Natural killer cell (primary cell): Measurements from ENCODE around the gene PPM1L. TPM values are rescaled to one million over a fixed set of nuclear protein-coding genes. Genes with fewer than 3 reads are reported as not detected.
A peak's percentile ranks its signal among the peaks of the same experiment; 100 is the strongest.
"Not testable (repeated sequence)": the region's sequence is repeated elsewhere in the genome, so short reads cannot be mapped to it uniquely, and the experiment has no call there.

Source experiments
- ATAC-seq, 3 donors: fragments of 150-1000 bp in 2 of 3; fragments of 200-7000 bp in 1 of 3; cut with Tn5 transposase; 1 replicate in 1 of 3; 2 replicates in 2 of 3; pipeline ENCODE4 v1.10.0; 2021; ENCODE audit warnings: mild to moderate bottlenecking in 2 of 3, moderate library complexity in 2 of 3
- DNase-seq, 2 donors: peaks; one replicate each; pipeline versions ENCODE4 v3.0.0 to v3.0.0-alpha.2; 2013 to 2021; ENCODE audit warnings: mixed read lengths in 1 of 2
- H3K27ac ChIP-seq: one replicate; pipeline ENCODE4 v1.5.1; 2013; ENCODE audit warnings: mild to moderate bottlenecking, low read length
- H3K27me3 ChIP-seq: one replicate; pipeline ENCODE4 v1.6.1; 2013; ENCODE audit warnings: low read length; ENCODE audit not compliant: control insufficient read depth, insufficient read depth
- H3K36me3 ChIP-seq: one replicate; pipeline ENCODE4 v1.6.1; 2013; ENCODE audit warnings: low read length; ENCODE audit not compliant: control insufficient read depth, insufficient read depth
- H3K4me1 ChIP-seq: one replicate; pipeline ENCODE4 v1.6.1; 2013; ENCODE audit warnings: low read length; ENCODE audit not compliant: control insufficient read depth, insufficient read depth
- H3K4me3 ChIP-seq: one replicate; pipeline ENCODE4 v1.5.1; 2013; ENCODE audit warnings: low read length
- H3K9me3 ChIP-seq: one replicate; pipeline ENCODE4 v1.6.1; 2013; ENCODE audit warnings: low read length; ENCODE audit not compliant: control insufficient read depth, insufficient read depth
- H3K27ac Mint-ChIP-seq, 2 donors: one replicate each; pipeline ENCODE4 v1.8.0; 2022; ENCODE audit warnings: mild to moderate bottlenecking in 2 of 2, mixed read lengths in 2 of 2, moderate library complexity in 1 of 2
- H3K27me3 Mint-ChIP-seq, 2 donors: one replicate each; pipeline ENCODE4 v1.8.0; 2022; ENCODE audit warnings: low read depth in 2 of 2, mixed read lengths in 2 of 2
- H3K36me3 Mint-ChIP-seq: one replicate; pipeline ENCODE4 v1.8.0; 2022; ENCODE audit warnings: mixed read lengths
- H3K4me1 Mint-ChIP-seq, 2 donors: one replicate each; pipeline ENCODE4 v1.8.0; 2022; ENCODE audit warnings: mixed read lengths in 2 of 2
- H3K4me3 Mint-ChIP-seq: one replicate; pipeline ENCODE4 v1.8.0; 2022; ENCODE audit warnings: mild to moderate bottlenecking, moderate library complexity, mixed read lengths
- H3K9me3 Mint-ChIP-seq, 2 donors: one replicate each; pipeline ENCODE4 v1.8.0; 2022; ENCODE audit warnings: mixed read lengths in 2 of 2
- WGBS: methylation state at CpG from one replicate; pipeline ENCODE4 v1.1.7; 2013; ENCODE audit warnings: missing lambda C conversion rate; ENCODE audit not compliant: insufficient coverage; 5-methylcytosine and 5-hydroxymethylcytosine counted together
- intact Hi-C: fragments of 100-400 bp; cut with micrococcal nuclease; formaldehyde crosslinking; loops from one replicate; pipeline ENCODE4 v1.14.2; 2022
- total RNA-seq, 4 donors: library from RNA; stranded (reverse); fragments of 120-200 nt in 1 of 4; gene quantifications; one replicate each; pipeline versions ENCODE4 v1.2.3 to v1.2.4, GENCODE V29; 2013 to 2022
- TF ChIP-seq, protein P1 (sequence below): fragments of 200-600 bp; IDR thresholded peaks from one replicate; pipeline ENCODE4 v1.8.0; 2022; ENCODE audit warnings: antibody characterized with exemption

The PPM1L gene
- total RNA-seq: 10 to 100 TPM; 52.6 to 73.2 (median 52.9) TPM
- 22.9 TPM for total RNA-seq (2013)

DNA sequence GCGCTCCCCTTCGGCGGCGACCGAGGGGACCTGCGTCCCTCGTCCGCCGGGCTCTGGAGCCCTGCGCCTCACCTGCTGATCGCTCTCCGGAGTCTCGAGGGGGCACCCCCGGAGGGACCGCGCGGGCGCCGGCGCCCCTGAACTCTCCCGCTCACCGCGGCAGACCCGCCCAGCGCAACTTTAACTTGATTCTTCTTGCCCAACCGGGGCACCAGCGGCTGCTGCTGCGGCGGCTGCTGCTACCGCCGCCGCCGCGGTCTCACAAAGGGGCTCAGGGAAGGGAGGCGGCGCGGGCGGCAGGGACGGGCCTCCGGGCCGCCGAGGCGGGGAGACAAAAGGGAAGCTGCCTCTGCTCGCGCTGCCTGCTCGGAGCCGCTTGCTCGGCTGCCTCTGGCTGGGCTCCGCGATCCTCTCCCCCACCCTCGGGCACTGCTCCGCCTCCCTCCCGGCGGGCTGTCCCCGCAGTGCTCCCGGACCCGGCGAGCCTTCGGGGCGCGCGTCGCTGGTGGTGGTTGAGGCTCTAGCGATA lies at the start of gene PPM1L:
PPM1L (plus strand) TSS at position 456 of the 529 bp plus-strand sequence.
- DNase-seq: peak in 1 of 2 donors; percentile 79
- no peaks in the 10 kb centered on the region for H3K9me3 ChIP-seq
- H3K27ac Mint-ChIP-seq: peak within 1 kb of the TSS; percentile 91 to 92
- intact Hi-C loops: loop anchor here (2.0 to 5.0 kb wide), 4 partner anchors 46 to 355 kb away; no protein-coding TSS in a partner anchor
- TF ChIP-seq, protein P1, sequence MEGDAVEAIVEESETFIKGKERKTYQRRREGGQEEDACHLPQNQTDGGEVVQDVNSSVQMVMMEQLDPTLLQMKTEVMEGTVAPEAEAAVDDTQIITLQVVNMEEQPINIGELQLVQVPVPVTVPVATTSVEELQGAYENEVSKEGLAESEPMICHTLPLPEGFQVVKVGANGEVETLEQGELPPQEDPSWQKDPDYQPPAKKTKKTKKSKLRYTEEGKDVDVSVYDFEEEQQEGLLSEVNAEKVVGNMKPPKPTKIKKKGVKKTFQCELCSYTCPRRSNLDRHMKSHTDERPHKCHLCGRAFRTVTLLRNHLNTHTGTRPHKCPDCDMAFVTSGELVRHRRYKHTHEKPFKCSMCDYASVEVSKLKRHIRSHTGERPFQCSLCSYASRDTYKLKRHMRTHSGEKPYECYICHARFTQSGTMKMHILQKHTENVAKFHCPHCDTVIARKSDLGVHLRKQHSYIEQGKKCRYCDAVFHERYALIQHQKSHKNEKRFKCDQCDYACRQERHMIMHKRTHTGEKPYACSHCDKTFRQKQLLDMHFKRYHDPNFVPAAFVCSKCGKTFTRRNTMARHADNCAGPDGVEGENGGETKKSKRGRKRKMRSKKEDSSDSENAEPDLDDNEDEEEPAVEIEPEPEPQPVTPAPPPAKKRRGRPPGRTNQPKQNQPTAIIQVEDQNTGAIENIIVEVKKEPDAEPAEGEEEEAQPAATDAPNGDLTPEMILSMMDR: no peak
- peak within 1 kb of the TSS; percentile 93 for H3K4me3 ChIP-seq
- no peaks in the 10 kb centered on the region for H3K36me3 Mint-ChIP-seq
- peak within 1 kb of the TSS; percentile 78 for H3K27ac ChIP-seq
- peaks cover 59% of the 10 kb centered on the region in 2 donors for H3K4me1 Mint-ChIP-seq
- H3K4me3 Mint-ChIP-seq: peak within 1 kb of the TSS; percentile 97
- ATAC-seq: peak; percentile 33 to 55 (median 46)
- H3K9me3 Mint-ChIP-seq: no peaks in the 10 kb centered on the region
- no peaks in the 10 kb centered on the region for H3K27me3 Mint-ChIP-seq
- WGBS: 0% methylated on average over 64 of the region's 64 CpGs
- peaks cover 28% of the 10 kb centered on the region for H3K4me1 ChIP-seq
- H3K36me3 ChIP-seq: no peaks in the 10 kb centered on the region
- no peaks in the 10 kb centered on the region for H3K27me3 ChIP-seq

DNA sequence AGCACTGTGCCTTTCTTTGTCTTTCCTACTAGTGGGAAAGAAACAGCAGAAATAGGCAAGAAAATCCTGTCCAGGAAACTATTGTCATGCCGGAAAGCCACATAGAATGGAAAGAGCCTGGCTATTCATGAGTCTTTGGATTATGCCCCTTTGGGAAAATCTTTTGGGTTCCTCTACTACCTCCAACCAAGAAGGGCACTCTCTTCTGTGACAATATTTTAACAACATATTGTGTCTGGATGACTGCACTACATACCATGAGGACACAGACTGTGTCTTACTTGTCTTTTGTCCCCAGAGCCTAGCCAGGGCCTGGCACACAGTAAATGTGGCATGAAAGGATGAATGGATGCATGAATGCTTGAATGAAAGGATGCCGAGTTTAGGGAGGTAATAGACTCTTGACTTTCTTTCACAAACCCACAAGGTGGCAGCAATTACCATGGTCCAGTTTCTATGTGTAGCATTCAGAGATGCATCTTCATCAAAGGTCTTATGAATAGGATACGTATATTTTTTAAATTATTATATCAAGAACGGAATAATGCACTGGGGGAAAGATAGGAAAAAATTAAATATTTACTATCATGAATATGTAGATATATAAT lies 48.7 kb upstream of the PPM1L start:
- no peaks in the 10 kb centered on the region for H3K4me1 ChIP-seq
- Mint-ChIP-seq H3K27ac (no peak overlapping the region), H3K4me3 (no peak overlapping the region), H3K4me1 (no peaks in the 10 kb centered on the region), H3K36me3 (no peaks in the 10 kb centered on the region), H3K9me3 (no peaks in the 10 kb centered on the region), H3K27me3 (peaks cover 26 to 70% of the 10 kb centered on the region in 2 donors)
- peaks cover 2% of the 10 kb centered on the region for H3K27me3 ChIP-seq
- peak in 1 of 2 donors; percentile 78 for DNase-seq
- intact Hi-C loops: loop anchor here (1.0 kb wide), 2 partner anchors 235 to 717 kb away; no protein-coding TSS in a partner anchor
- no peaks in the 10 kb centered on the region for H3K9me3 ChIP-seq
- TF ChIP-seq, protein P1: peak; percentile 75
- H3K4me3 ChIP-seq: no peak overlapping the region
- no peak overlapping the region for H3K27ac ChIP-seq
- H3K36me3 ChIP-seq: no peaks in the 10 kb centered on the region
- ATAC-seq: peak; percentile 52 to 87 (median 86)
- WGBS: 33% methylated on average over 2 of the region's 4 CpGs

DNA sequence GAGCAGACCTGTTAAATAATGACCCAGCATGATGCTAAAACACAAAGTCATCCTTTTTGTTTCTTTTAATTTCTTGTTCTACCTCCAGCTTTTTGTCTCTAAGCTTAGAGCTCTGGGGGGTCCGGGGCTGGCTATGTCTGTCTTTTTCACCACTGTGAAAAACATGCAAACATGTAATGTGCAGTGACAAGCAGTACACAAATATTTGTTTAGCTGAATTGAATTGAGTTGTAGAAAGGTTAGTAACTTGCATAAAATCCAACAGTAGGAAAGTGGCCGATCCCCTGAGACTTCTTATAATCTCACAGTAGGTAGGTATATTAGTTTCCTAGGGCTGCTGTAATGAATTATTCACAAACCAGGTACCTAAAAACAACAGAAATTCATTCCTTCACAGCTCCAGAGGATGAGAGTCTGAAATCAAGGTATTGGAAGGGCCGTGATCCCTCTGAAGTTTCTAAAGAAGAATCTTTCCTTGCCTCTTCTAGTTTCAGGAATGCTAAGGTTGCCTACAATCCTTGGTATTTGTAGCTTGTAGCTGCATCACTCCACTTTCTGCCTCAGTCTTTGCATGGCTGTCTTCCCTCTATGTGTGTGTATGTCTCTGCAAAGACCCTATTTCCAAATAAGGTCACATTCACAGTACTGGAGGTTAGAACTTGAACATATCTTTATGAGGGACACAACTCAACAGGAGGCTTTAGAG lies 46.4 kb upstream of the PPM1L start:
- no peaks in the 10 kb centered on the region for H3K36me3 Mint-ChIP-seq

DNA sequence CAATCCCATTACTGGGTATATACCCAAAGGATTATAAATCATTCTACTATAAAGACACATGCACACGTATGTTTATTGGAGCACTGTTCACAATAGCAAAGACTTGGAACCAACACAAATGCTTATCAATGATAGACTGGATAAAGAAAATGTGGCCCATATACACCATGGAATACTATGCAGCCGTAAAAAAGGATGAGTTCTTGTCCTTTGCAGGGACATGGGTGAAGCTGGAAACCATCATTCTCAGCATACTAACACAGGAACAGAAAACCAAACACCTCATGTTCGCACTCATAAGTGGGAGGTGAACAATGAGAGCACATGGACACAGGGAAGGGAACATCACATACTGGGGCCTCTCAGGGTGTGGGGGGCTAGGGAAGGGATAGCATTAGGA lies 42.9 kb upstream of the PPM1L start:
- H3K4me1 ChIP-seq, H3K4me3 Mint-ChIP-seq, H3K27me3 ChIP-seq, H3K9me3 ChIP-seq, H3K36me3 Mint-ChIP-seq, H3K9me3 Mint-ChIP-seq, H3K4me1 Mint-ChIP-seq, H3K4me3 ChIP-seq, H3K27ac Mint-ChIP-seq, H3K27ac ChIP-seq, intact Hi-C loops, ATAC-seq, H3K36me3 ChIP-seq, DNase-seq: not testable (repeated sequence)
- 100% methylated on average over 3 of the region's 3 CpGs for whole genome bisulfite sequencing
- peaks cover 26 to 43% of the 10 kb centered on the region in 2 donors for H3K27me3 Mint-ChIP-seq

More for the DNA sequence above, 46.4 kb upstream of the PPM1L start:
- H3K4me1 Mint-ChIP-seq: no peaks in the 10 kb centered on the region
- intact Hi-C loops: no loop called here
- ATAC-seq: no peak
- H3K27ac ChIP-seq: no peak overlapping the region
- H3K4me1 ChIP-seq: no peaks in the 10 kb centered on the region
- no peak overlapping the region for H3K4me3 Mint-ChIP-seq
- 81% methylated on average over 2 of the region's 3 CpGs for WGBS
- no peaks in the 10 kb centered on the region for H3K9me3 Mint-ChIP-seq
- no peaks in the 10 kb centered on the region for H3K36me3 ChIP-seq
- H3K27me3 ChIP-seq: peaks cover 2% of the 10 kb centered on the region
- TF ChIP-seq, protein P1: no peak
- H3K27me3 Mint-ChIP-seq: peaks cover 34 to 62% of the 10 kb centered on the region in 2 donors
- no peaks in the 10 kb centered on the region for H3K9me3 ChIP-seq
- DNase-seq: no peak
- no peak overlapping the region for H3K27ac Mint-ChIP-seq
- no peak overlapping the region for H3K4me3 ChIP-seq
